Neutrophil (primary cell): ENCODE measurements around the gene ARHGEF3.
A peak's percentile ranks its signal among the peaks of the same experiment; 100 is the strongest.
"Not testable (repeated sequence)": the region's sequence is repeated elsewhere in the genome, so short reads cannot be mapped to it uniquely, and the experiment has no call there.

Experiments used
- H3K27ac ChIP-seq: fragments of 200-600 bp; sonication (generic); 2 replicates; pipeline ENCODE4 v1.5.1; 2016; ENCODE audit warnings: mild to moderate bottlenecking, moderate library complexity
- H3K27me3 ChIP-seq: fragments of 200-600 bp; sonication (generic); 2 replicates; pipeline ENCODE4 v1.6.0; 2016; ENCODE audit warnings: mild to moderate bottlenecking
- H3K36me3 ChIP-seq: fragments of 200-600 bp; sonication (generic); 2 replicates; pipeline ENCODE4 v1.5.1; 2017
- H3K4me1 ChIP-seq, 2 experiments: fragments of 200-600 bp in 1 of 2; sonication (generic) in 1 of 2; 1 replicate in 1 of 2; 2 replicates in 1 of 2; pipeline versions ENCODE4 v1.5.1 to v1.6.1; 2013 to 2016; ENCODE audit warnings: low read depth in 1 of 2, low read length in 1 of 2, mild to moderate bottlenecking in 1 of 2, moderate library complexity in 1 of 2; ENCODE audit not compliant: control insufficient read depth in 1 of 2, insufficient read depth in 1 of 2
- H3K4me3 ChIP-seq, 2 experiments: fragments of 200-600 bp in 1 of 2; sonication (generic) in 1 of 2; 1 replicate in 1 of 2; 2 replicates in 1 of 2; pipeline ENCODE4 v1.5.1; 2013 to 2016; ENCODE audit warnings: low read depth in 1 of 2, low read length in 1 of 2, mild to moderate bottlenecking in 1 of 2, moderate library complexity in 1 of 2
- H3K9me3 ChIP-seq: fragments of 200-600 bp; sonication (generic); 2 replicates; pipeline ENCODE4 v1.5.1; 2016
- TF ChIP-seq, protein P1 (sequence below): fragments of 200-600 bp; sonication (generic); IDR thresholded peaks from 2 replicates; pipeline ENCODE4 v1.5.1; 2016; ENCODE audit warnings: antibody characterized with exemption

The ARHGEF3 gene

GRCh38 chr3:56694867-56695683 lies 106.7 kb downstream of the ARHGEF3 start:
- Histone ChIP-seq H3K4me3 (no peak overlapping the region), H3K27me3 (no peaks in the 10 kb centered on the region), H3K4me1 (peaks cover 16 to 25% of the 10 kb centered on the region in 2 experiments), H3K36me3 (no peaks in the 10 kb centered on the region), H3K27ac (no peak overlapping the region), H3K9me3 (no peaks in the 10 kb centered on the region)
- TF ChIP-seq, protein P1, sequence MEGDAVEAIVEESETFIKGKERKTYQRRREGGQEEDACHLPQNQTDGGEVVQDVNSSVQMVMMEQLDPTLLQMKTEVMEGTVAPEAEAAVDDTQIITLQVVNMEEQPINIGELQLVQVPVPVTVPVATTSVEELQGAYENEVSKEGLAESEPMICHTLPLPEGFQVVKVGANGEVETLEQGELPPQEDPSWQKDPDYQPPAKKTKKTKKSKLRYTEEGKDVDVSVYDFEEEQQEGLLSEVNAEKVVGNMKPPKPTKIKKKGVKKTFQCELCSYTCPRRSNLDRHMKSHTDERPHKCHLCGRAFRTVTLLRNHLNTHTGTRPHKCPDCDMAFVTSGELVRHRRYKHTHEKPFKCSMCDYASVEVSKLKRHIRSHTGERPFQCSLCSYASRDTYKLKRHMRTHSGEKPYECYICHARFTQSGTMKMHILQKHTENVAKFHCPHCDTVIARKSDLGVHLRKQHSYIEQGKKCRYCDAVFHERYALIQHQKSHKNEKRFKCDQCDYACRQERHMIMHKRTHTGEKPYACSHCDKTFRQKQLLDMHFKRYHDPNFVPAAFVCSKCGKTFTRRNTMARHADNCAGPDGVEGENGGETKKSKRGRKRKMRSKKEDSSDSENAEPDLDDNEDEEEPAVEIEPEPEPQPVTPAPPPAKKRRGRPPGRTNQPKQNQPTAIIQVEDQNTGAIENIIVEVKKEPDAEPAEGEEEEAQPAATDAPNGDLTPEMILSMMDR, result no peak

DNA sequence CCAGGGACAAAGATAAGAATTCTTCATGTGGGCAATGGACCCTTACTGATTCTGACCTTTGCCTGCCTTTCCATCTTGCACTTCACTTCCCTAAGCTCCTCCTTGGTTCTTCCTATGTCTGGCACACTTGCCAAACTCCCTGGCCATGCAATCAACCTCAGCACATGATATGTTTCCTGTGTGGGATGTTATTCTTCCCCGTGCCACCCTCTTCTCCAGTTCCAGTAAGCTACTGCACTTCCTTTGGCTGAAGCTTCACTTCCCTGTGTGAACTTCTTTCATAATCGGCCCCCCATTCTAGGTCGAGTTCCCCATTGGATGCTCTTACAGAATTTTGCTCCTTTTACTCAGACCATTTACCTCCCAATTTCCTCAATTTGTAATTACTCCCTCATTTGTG lies 108.0 kb downstream of the ARHGEF3 start:
- Histone ChIP-seq H3K4me3 (no peak overlapping the region), H3K36me3 (no peaks in the 10 kb centered on the region), H3K9me3 (no peaks in the 10 kb centered on the region), H3K27ac (peak overlapping the region; percentile 13), H3K27me3 (no peaks in the 10 kb centered on the region), H3K4me1 (peaks cover 16 to 25% of the 10 kb centered on the region in 2 experiments)
- TF ChIP-seq, protein P1, result no peak

DNA sequence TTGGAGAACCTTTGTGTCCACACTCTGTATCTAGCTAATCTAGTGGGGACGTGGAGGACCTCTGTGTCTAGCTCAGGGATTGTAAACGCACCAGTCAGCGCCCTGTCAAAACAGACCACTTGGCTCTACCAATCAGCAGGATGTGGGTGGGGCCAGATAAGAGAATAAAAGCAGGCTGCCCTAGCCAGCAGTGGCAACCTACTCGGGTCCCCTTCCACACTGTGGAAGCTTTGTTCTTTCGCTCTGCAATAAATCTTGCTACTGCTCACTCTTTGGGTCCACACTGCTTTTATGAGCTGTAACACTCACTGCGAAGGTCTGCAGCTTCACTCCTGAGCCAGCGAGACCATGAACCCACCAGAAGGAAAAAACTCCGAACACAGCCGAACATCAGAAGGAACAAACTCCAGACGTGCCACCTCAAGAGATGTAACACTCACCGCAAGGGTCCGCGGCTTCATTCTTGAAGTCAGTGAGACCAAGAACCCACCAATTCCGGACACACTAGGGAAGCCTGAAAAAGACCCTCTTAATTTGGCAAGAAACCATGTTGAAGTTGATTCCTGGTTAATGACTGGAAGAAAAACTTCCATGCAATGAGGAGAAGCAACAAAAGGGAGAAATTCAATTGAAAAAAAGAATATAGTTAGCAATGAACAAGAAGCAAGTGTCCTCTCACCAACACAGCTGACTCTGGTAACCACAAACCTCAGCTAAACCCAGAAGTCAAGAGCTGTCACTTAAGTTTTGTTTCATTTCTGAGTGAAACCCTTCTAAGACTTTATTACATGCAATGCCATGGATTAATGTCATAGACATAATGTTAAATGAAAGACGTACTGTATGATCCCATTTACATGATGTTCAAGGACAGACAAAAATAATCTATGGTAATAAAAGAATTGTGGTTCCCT lies 109.0 kb downstream of the ARHGEF3 start:
- H3K27ac ChIP-seq, H3K27me3 ChIP-seq, H3K4me3 ChIP-seq, H3K36me3 ChIP-seq, H3K9me3 ChIP-seq: not testable (repeated sequence)
- H3K4me1 ChIP-seq, result peaks cover 16 to 25% of the 10 kb centered on the region in 2 experiments

DNA sequence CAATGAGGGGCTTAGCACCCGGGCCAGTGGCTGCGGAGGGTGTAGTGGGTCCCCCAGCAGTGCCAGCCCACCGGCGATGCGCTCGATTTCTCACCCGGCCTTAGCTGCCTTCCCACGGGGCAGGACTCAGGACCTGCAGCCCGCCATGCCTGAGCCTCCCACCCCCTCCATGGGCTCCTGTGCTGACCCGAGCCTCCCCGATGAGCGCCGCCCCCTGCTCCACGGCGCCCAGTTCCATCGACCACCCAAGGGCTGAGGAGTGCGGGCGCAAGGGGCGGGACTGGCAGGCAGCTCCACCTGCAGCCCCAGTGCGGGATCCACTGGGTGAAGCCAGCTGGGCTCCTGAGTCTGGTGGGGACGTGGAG lies 109.8 kb downstream of the ARHGEF3 start:
- H3K27me3 ChIP-seq, H3K36me3 ChIP-seq, H3K9me3 ChIP-seq, H3K27ac ChIP-seq, H3K4me3 ChIP-seq: not testable (repeated sequence)
- peaks cover 16 to 25% of the 10 kb centered on the region in 2 experiments for H3K4me1 ChIP-seq

- Histone ChIP-seq H3K36me3 (no peaks in the 10 kb centered on the region), H3K9me3 (no peaks in the 10 kb centered on the region), H3K4me3 (no peak overlapping the region), H3K27ac (no peak overlapping the region), H3K4me1 (peaks cover 16 to 25% of the 10 kb centered on the region in 2 experiments), H3K27me3 (no peaks in the 10 kb centered on the region)
- TF ChIP-seq, protein P1, result no peak
Observed at GRCh38 chr3:56691165-56692000, 110.4 kb downstream of the ARHGEF3 start.

DNA sequence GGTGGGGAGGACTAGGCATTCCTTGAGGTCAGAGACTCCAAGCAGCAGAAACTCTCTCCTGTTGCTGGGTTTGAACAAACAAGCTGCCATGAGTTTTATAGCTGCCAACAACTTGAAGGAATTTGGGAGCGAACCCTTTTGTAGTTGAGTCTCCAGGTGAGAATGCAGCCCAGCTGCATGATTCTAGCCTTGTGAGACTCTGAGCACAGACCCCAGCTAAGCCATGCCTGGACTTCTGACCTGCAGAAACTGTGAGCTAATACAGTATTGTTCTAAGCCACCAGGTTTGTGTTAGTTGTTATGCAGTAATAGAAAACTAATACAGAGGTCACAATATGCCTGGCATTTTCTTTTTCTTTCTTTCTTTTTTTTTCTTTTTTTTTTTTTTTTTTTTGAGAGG lies 112.4 kb downstream of the ARHGEF3 start:
- H3K36me3 ChIP-seq, result no peaks in the 10 kb centered on the region
- TF ChIP-seq, protein P1, result no peak
- H3K4me3 ChIP-seq, result no peak overlapping the region
- H3K9me3 ChIP-seq, result no peaks in the 10 kb centered on the region
- no peak overlapping the region for H3K27ac ChIP-seq
- no peaks in the 10 kb centered on the region for H3K27me3 ChIP-seq
- peaks cover 12 to 16% of the 10 kb centered on the region in 2 experiments for H3K4me1 ChIP-seq
